Suprapubic skin (tissue), 4 donors: Measurements from ENCODE around the gene SNX13. TPM values are rescaled to one million over a fixed set of nuclear protein-coding genes. Genes with fewer than 3 reads are reported as not detected.

Experiments used
- DNase-seq, 2 donors: peaks; one replicate each; pipeline ENCODE4 v3.0.0-alpha.2; 2019; ENCODE audit warnings: low spot score in 2 of 2
- H3K27ac ChIP-seq: fragments of 200-600 bp; sonication (generic); one replicate; pipeline ENCODE4 v1.5.1; 2019
- H3K27me3 ChIP-seq: fragments of 200-600 bp; sonication (generic); one replicate; pipeline ENCODE4 v1.5.1; 2019
- H3K36me3 ChIP-seq: fragments of 200-600 bp; sonication (generic); one replicate; pipeline ENCODE4 v1.5.1; 2019
- H3K4me1 ChIP-seq: fragments of 200-600 bp; sonication (generic); one replicate; pipeline ENCODE4 v1.5.1; 2019
- H3K4me3 ChIP-seq: fragments of 200-600 bp; sonication (generic); one replicate; pipeline ENCODE4 v1.5.1; 2019; ENCODE audit warnings: mild to moderate bottlenecking
- H3K9me3 ChIP-seq: fragments of 200-600 bp; sonication (generic); one replicate; pipeline ENCODE4 v1.5.1; 2019
- CTCF ChIP-seq, 2 donors: fragments of 200-600 bp in 1 of 2; fragments of 450-650 bp in 1 of 2; sonication (generic) in 1 of 2; IDR thresholded peaks; one replicate each; pipeline ENCODE4 v1.5.1; 2016 to 2019; ENCODE audit warnings: antibody characterized with exemption in 2 of 2, mild to moderate bottlenecking in 1 of 2, moderate library complexity in 1 of 2
- EP300 ChIP-seq: sonication (generic); formaldehyde crosslinking; IDR thresholded peaks from one replicate; pipeline ENCODE4 v1.6.1; 2017; ENCODE audit warnings: antibody characterized with exemption
- POLR2A ChIP-seq, 2 donors: fragments of 450-650 bp; IDR thresholded peaks; one replicate each; pipeline ENCODE4 v1.6.1; 2017; ENCODE audit warnings: antibody characterized with exemption in 2 of 2, mild to moderate bottlenecking in 2 of 2, moderate library complexity in 2 of 2
- POLR2AphosphoS5 ChIP-seq, 3 donors: sonication (generic); formaldehyde crosslinking; IDR thresholded peaks; one replicate each; pipeline ENCODE4 v1.6.1; 2017; ENCODE audit warnings: antibody characterized with exemption in 3 of 3
- WGBS: methylation state at CpG from one replicate; pipeline ENCODE4 v1.1.5; 2018; 5-methylcytosine and 5-hydroxymethylcytosine counted together
- total RNA-seq, 4 donors: library from RNA; depleted of rRNA; stranded (reverse); fragments of >200 nt; gene quantifications; one replicate each; pipeline ENCODE4 v1.1.0, GENCODE V29; 2016

Gene SNX13
- total RNA-seq, 4 donors from 2014 or later = 32.7 to 69.9 (median 59.7) TPM

GRCh38 chr7:17957871-17958270 is 17.6 kb upstream of the SNX13 start:
- no peaks in the 10 kb centered on the region for H3K27me3 ChIP-seq
- no peaks in the 10 kb centered on the region for H3K9me3 ChIP-seq
- H3K4me1 ChIP-seq = no peaks in the 10 kb centered on the region
- TF ChIP-seq EP300 (no peak), POLR2A (IDR thresholded peaks at IDR 0.05) (no peak), CTCF (IDR thresholded peaks at IDR 0.05) (no peak), POLR2AphosphoS5 (IDR thresholded peaks at IDR 0.05) (no peak)
- no peak overlapping the region for H3K4me3 ChIP-seq
- WGBS = 70% methylated on average over 2 of the region's 2 CpGs
- no peak overlapping the region for H3K27ac ChIP-seq
- DNase-seq = no peak
- no peaks in the 10 kb centered on the region for H3K36me3 ChIP-seq

- no peak for DNase-seq
- H3K4me3 ChIP-seq = no peak overlapping the region
- no peaks in the 10 kb centered on the region for H3K27me3 ChIP-seq
- H3K36me3 ChIP-seq = no peaks in the 10 kb centered on the region
- WGBS = 95% methylated on average over 2 of the region's 2 CpGs
- TF ChIP-seq EP300 = no peak
- no peak for TF ChIP-seq CTCF (IDR thresholded peaks at IDR 0.05)
- no peak for TF ChIP-seq POLR2A (IDR thresholded peaks at IDR 0.05)
- no peak for TF ChIP-seq POLR2AphosphoS5 (IDR thresholded peaks at IDR 0.05)
- H3K4me1 ChIP-seq = no peaks in the 10 kb centered on the region
- no peak overlapping the region for H3K27ac ChIP-seq
- no peaks in the 10 kb centered on the region for H3K9me3 ChIP-seq
These were observed 12.1 kb upstream of the SNX13 start for GRCh38 chr7:17952387-17952786.

- no peak overlapping the region for H3K27ac ChIP-seq
- no peaks in the 10 kb centered on the region for H3K36me3 ChIP-seq
- no peak for DNase-seq
- no peaks in the 10 kb centered on the region for H3K4me1 ChIP-seq
- no peaks in the 10 kb centered on the region for H3K9me3 ChIP-seq
- H3K4me3 ChIP-seq = no peak overlapping the region
- TF ChIP-seq POLR2AphosphoS5 (IDR thresholded peaks at IDR 0.05) (no peak), EP300 (no peak), POLR2A (IDR thresholded peaks at IDR 0.05) (no peak), CTCF (IDR thresholded peaks at IDR 0.05) (no peak)
- no peaks in the 10 kb centered on the region for H3K27me3 ChIP-seq
- 94% methylated on average over 5 of the region's 5 CpGs for WGBS
These were observed 11.5 kb upstream of the SNX13 start for GRCh38 chr7:17951742-17952254.

DNA sequence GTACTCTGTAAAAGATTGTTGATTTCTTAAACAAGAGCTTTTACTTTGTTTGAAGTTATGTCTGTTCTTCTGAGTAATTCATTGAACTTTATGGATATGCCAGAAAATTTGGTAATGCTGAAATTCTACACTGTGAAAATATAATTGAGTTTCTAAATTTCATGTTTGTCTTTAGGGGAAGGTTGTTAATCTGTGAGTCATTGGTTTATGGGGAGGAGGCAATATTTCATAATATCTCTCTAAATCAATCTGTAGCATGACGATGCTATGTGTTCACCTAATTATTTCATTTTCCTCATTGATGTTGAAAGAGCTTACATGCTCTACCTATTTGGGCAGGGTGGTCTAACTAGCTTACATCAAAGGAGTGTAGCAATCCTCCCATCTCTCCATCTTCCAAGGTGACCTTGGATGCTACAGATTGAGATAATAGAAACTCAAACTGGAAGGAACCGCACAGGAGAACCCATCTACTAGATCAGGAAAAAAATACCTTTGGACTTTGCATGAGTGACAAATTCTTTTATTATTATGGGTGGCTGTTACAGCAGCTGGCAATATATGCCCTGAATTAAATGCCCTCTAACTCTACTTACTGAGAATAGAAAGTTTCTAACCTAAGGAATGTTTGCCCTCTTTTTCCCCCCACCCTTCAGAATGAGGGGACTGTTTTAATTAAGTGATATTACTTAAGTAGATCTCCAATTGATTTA is 8.4 kb upstream of the SNX13 start:
- Histone ChIP-seq H3K9me3 (no peaks in the 10 kb centered on the region), H3K4me1 (no peaks in the 10 kb centered on the region), H3K27me3 (no peaks in the 10 kb centered on the region), H3K27ac (no peak overlapping the region), H3K36me3 (no peaks in the 10 kb centered on the region), H3K4me3 (no peak overlapping the region)
- no peak for TF ChIP-seq POLR2A (IDR thresholded peaks at IDR 0.05)
- no peak for TF ChIP-seq CTCF (IDR thresholded peaks at IDR 0.05)
- no peak for TF ChIP-seq POLR2AphosphoS5 (IDR thresholded peaks at IDR 0.05)
- DNase-seq = no peak
- 66% methylated on average over 2 of the region's 2 CpGs for WGBS

DNA sequence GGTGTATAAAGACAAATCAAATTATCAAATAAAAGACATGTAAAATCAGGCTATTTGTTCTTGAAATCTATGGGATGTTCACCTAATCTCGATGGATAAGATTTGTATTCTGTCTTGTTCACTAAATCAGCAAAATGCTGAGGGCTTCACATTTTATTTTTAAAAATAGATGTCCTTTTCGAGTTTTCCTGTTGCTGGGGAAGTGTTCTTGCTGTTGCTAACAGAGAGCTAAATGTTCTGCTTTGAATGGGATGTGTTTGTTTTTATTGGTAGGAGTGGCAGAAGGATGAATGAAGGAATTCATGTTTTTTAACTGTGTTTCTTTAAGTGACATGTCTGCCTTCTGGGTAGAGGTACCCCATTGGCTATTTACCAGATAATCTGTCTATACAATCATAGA is 7.3 kb upstream of the SNX13 start:
- TF ChIP-seq POLR2AphosphoS5 (IDR thresholded peaks at IDR 0.05) (no peak), CTCF (IDR thresholded peaks at IDR 0.05) (no peak), POLR2A (IDR thresholded peaks at IDR 0.05) (no peak), EP300 (no peak)
- no peak for DNase-seq
- no peaks in the 10 kb centered on the region for H3K27me3 ChIP-seq
- H3K27ac ChIP-seq = no peak overlapping the region
- no peaks in the 10 kb centered on the region for H3K4me1 ChIP-seq
- no peak overlapping the region for H3K4me3 ChIP-seq
- H3K9me3 ChIP-seq = no peaks in the 10 kb centered on the region
- no peaks in the 10 kb centered on the region for H3K36me3 ChIP-seq
- WGBS = 65% methylated on average over 2 of the region's 2 CpGs
